Amniotic epithelial cell (primary cell): ENCODE results near the gene ATP2C2.
A peak's percentile ranks its signal among the peaks of the same experiment; 100 is the strongest.

ENCODE experiments used
- DNase-seq: peaks from one replicate; pipeline ENCODE4 v3.0.0-alpha.2; 2010; ENCODE audit warnings: low read depth

The ATP2C2 gene

GRCh38 chr16:84477661-84478060, 109.3 kb downstream of the ATP2C2 start:
- DNase-seq = no peak

- peak; percentile 87 for DNase-seq
These were observed 110.0 kb downstream of the ATP2C2 start for GRCh38 chr16:84478172-84478947.

GRCh38 chr16:84479716-84480450, 111.5 kb downstream of the ATP2C2 start:
- no peak for DNase-seq

GRCh38 chr16:84481051-84481735, 112.9 kb downstream of the ATP2C2 start:
- DNase-seq = no peak

- DNase-seq = no peak
These were observed 113.9 kb downstream of the ATP2C2 start for GRCh38 chr16:84482001-84482891.

- no peak for DNase-seq
These were observed 114.9 kb downstream of the ATP2C2 start for GRCh38 chr16:84482951-84483881.

- no peak for DNase-seq
These were observed 115.7 kb downstream of the ATP2C2 start for GRCh38 chr16:84483882-84484565.

- DNase-seq = peak; percentile 65
These were observed 116.4 kb downstream of the ATP2C2 start for GRCh38 chr16:84484579-84485254.

- DNase-seq = no peak
These were observed 117.1 kb downstream of the ATP2C2 start for GRCh38 chr16:84485255-84486010.

- DNase-seq = no peak
These were observed 117.8 kb downstream of the ATP2C2 start for GRCh38 chr16:84486126-84486525.

GRCh38 chr16:84486551-84487235, 118.4 kb downstream of the ATP2C2 start:
- DNase-seq = no peak

GRCh38 chr16:84487358-84487757, 119.0 kb downstream of the ATP2C2 start:
- DNase-seq = no peak

- DNase-seq = no peak
These were observed 120.8 kb downstream of the ATP2C2 start for GRCh38 chr16:84489131-84489530.

- no peak for DNase-seq
These were observed 127.2 kb downstream of the ATP2C2 start for GRCh38 chr16:84495506-84495905.

GRCh38 chr16:84496991-84497390, 128.7 kb downstream of the ATP2C2 start:
- no peak for DNase-seq

GRCh38 chr16:84497418-84498222, 129.3 kb downstream of the ATP2C2 start:
- no peak for DNase-seq

GRCh38 chr16:84498223-84498610, 129.9 kb downstream of the ATP2C2 start:
- no peak for DNase-seq
